PC-3 (cell line): ENCODE data around the gene RARRES2. TPM values are rescaled to one million over a fixed set of nuclear protein-coding genes. Genes with fewer than 3 reads are reported as not detected.

Experiments
- ATAC-seq: fragments of 200-7000 bp; cut with Tn5 transposase; 2 replicates; pipeline ENCODE4 v1.9.1; 2020; ENCODE audit warnings: mild to moderate bottlenecking, moderate library complexity
- BruUV-seq: library from RNA; stranded (reverse); fragments of 400-500 nt; replicated peaks from 2 replicates; lab custom pipeline; 2021; lab: Mats Ljungman, UMichigan
- CTCF ChIA-PET: fragments of 300-600 bp; sonication (Branson Sonifier 250); formaldehyde crosslinking; loops from one replicate; lab custom pipeline; 2022; ENCODE audit warnings: antibody characterized with exemption; lab: Charles Lee
- POLR2A ChIA-PET: fragments of 300-600 bp; sonication (Branson Sonifier 250); formaldehyde crosslinking; loops from one replicate; lab custom pipeline; 2022; ENCODE audit warnings: antibody characterized with exemption; ENCODE audit not compliant: unreplicated experiment; lab: Charles Lee
- DNase-seq: peaks from one replicate; pipeline ENCODE4 v3.0.0-alpha.2; 2015
- H2AFZ ChIP-seq: fragments of 300-600 bp; sonication (generic); 2 replicates; pipeline ENCODE4 v1.6.0; 2016; ENCODE audit warnings: antibody characterized with exemption, low read length
- H3F3A ChIP-seq: fragments of 300-600 bp; sonication (generic); one replicate; pipeline ENCODE4 v1.6.0; 2017; ENCODE audit warnings: antibody characterized with exemption, low read length, control low read depth, mild to moderate bottlenecking; ENCODE audit not compliant: unreplicated experiment
- H3K27ac ChIP-seq: fragments of 300-600 bp; sonication (generic); 2 replicates; pipeline ENCODE4 v1.5.1; 2016; ENCODE audit warnings: mild to moderate bottlenecking, low read length
- H3K27me3 ChIP-seq: fragments of 300-600 bp; sonication (generic); 2 replicates; pipeline ENCODE4 v1.6.1; 2016; ENCODE audit warnings: low read length, mixed read lengths
- H3K36me3 ChIP-seq: fragments of 300-600 bp; sonication (generic); 2 replicates; pipeline ENCODE4 v1.6.1; 2016; ENCODE audit warnings: low read depth, mixed run types, low read length, mixed read lengths
- H3K4me1 ChIP-seq: fragments of 300-600 bp; sonication (generic); 2 replicates; pipeline ENCODE4 v1.5.1; 2016; ENCODE audit warnings: low read length; ENCODE audit not compliant: insufficient read depth
- H3K4me2 ChIP-seq: fragments of 300-600 bp; sonication (generic); 2 replicates; pipeline ENCODE4 v1.6.0; 2016; ENCODE audit warnings: low read length
- H3K4me3 ChIP-seq: fragments of 300-600 bp; sonication (generic); 2 replicates; pipeline ENCODE4 v1.5.1; 2016; ENCODE audit warnings: mild to moderate bottlenecking, low read length, mixed read lengths
- H3K79me2 ChIP-seq: fragments of 300-600 bp; sonication (generic); 2 replicates; pipeline ENCODE4 v1.6.1; 2017; ENCODE audit warnings: low read length, mixed read lengths
- H3K9ac ChIP-seq: fragments of 300-600 bp; sonication (generic); 2 replicates; pipeline ENCODE4 v1.6.0; 2016; ENCODE audit warnings: mild to moderate bottlenecking, low read length
- H3K9me2 ChIP-seq: fragments of 300-600 bp; sonication (generic); replicated peaks from 2 replicates; pipeline ENCODE4 v1.6.1; 2016; ENCODE audit warnings: mixed run types, low read length, mixed read lengths
- H3K9me3 ChIP-seq: fragments of 300-600 bp; sonication (generic); 2 replicates; pipeline ENCODE4 v1.6.1; 2016; ENCODE audit warnings: low read length, mixed read lengths
- H4K20me1 ChIP-seq: fragments of 300-600 bp; sonication (generic); 2 replicates; pipeline ENCODE4 v1.6.1; 2016; ENCODE audit warnings: low read length, mixed read lengths
- CTCF ChIP-seq: fragments of 300-600 bp; sonication (generic); conservative IDR thresholded peaks from 2 replicates; pipeline ENCODE4 v1.5.1; 2017; ENCODE audit warnings: antibody characterized with exemption, low read depth, mild to moderate bottlenecking, low read length
- EZH2 ChIP-seq: fragments of 300-600 bp; sonication (generic); IDR thresholded peaks from one replicate; pipeline ENCODE4 v1.6.1; 2017; ENCODE audit warnings: antibody characterized with exemption, mild to moderate bottlenecking, low read length; ENCODE audit not compliant: unreplicated experiment
- EZH2phosphoT487 ChIP-seq: fragments of 300-600 bp; sonication (generic); IDR thresholded peaks from 2 replicates; pipeline ENCODE4 v1.6.1; 2018; ENCODE audit warnings: mild to moderate bottlenecking, antibody characterized with exemption, low read length, borderline replicate concordance
- intact Hi-C: fragments of 100-400 bp; cut with micrococcal nuclease; formaldehyde crosslinking; loops from 2 replicates; pipeline ENCODE4 v1.9.0; 2023
- total RNA-seq: library from RNA; depleted of rRNA; stranded (reverse); fragments of >200 nt; gene quantifications from 2 replicates; pipeline ENCODE4 v1.2.3, GENCODE V29; 2014

RARRES2 gene
- total RNA-seq, 1 experiment from 2014 or later = 1.6 TPM

- ChIA-PET CTCF (no interaction called here), POLR2A (no interaction called here)
- no peaks in the 10 kb centered on the region for H4K20me1 ChIP-seq
Measured at GRCh38 chr7:150363370-150363769, 21.9 kb upstream of the RARRES2 start.

DNA sequence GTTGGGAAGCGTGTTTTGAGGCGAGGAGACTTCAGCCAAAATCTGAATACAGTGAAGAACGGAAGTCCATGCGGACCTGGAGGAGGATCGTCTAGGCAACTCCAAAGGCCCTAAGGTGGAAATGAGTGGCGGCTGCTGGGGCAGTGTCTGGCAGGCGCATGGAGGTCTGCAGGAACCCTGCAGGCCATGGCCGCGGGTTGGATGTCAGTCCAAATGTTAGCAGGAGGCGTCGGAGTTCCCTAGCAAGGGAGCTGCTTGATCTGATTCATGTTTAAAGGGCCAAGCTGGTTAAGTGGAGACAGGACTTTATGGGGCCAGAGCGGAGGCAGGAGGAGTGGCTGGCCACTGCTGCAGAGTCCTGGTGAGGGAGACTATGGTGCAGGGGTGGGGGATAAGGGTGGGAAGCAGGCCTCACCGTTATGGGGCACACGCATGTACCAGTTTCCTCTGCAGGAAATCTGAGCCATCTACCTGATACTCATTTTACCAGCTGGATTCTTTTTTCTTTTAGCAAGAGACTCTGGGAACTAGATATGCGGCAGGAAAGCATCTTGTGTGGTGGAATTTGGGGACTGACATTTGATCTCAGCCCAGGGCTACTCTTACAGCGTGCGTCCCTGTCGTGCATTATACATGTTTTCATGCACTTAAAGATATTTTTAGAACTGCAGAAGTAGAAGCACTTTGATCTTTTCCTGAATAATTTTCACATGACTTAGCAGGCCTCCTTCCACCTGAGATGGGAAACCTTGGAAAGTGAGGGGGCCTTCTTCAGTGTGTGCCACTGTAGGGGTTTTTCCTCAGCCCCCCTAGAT, 20.6 kb upstream of the RARRES2 start:
- no peak for DNase-seq
- Histone ChIP-seq H3F3A (no peaks in the 10 kb centered on the region), H3K27me3 (no peaks in the 10 kb centered on the region), H3K27ac (no peak overlapping the region), H2AFZ (no peak overlapping the region), H3K36me3 (no peaks in the 10 kb centered on the region), H3K9me3 (no peaks in the 10 kb centered on the region), H3K4me3 (no peak overlapping the region), H3K4me2 (no peak overlapping the region), H3K4me1 (0 out of 2 replicates have a peak, but pooled peaks cover 8% of the 10 kb centered on the region), H3K9me2 (no peaks in the 10 kb centered on the region), H3K9ac (no peak overlapping the region), H3K79me2 (no peaks in the 10 kb centered on the region), H4K20me1 (no peaks in the 10 kb centered on the region)
- no peak for TF ChIP-seq CTCF
- TF ChIP-seq EZH2 = no peak
- TF ChIP-seq EZH2phosphoT487 = no peak
- no TSS peak for BruUV-seq
- CTCF ChIA-PET = no interaction called here
- intact Hi-C loops = no loop called here
- POLR2A ChIA-PET = no interaction called here
- ATAC-seq = no peak

More at GRCh38 chr7:150363370-150363769, 21.9 kb upstream of the RARRES2 start:
- peak; percentile 38 for DNase-seq
- no peak overlapping the region for H2AFZ ChIP-seq
- ATAC-seq = no peak
- intact Hi-C loops = no loop called here
- H3K4me3 ChIP-seq = no peak overlapping the region
- BruUV-seq = no TSS peak
- H3K79me2 ChIP-seq = no peaks in the 10 kb centered on the region
- peaks cover 17% of the 10 kb centered on the region for H3K4me1 ChIP-seq
- no peaks in the 10 kb centered on the region for H3K9me3 ChIP-seq
- no peaks in the 10 kb centered on the region for H3K9me2 ChIP-seq
- no peak overlapping the region for H3K4me2 ChIP-seq
- no peak overlapping the region for H3K9ac ChIP-seq
- H3F3A ChIP-seq = no peaks in the 10 kb centered on the region
- H3K36me3 ChIP-seq = no peaks in the 10 kb centered on the region
- TF ChIP-seq EZH2 (no peak), CTCF (no peak), EZH2phosphoT487 (no peak)
- no peaks in the 10 kb centered on the region for H3K27me3 ChIP-seq
- H3K27ac ChIP-seq = no peak overlapping the region

DNA sequence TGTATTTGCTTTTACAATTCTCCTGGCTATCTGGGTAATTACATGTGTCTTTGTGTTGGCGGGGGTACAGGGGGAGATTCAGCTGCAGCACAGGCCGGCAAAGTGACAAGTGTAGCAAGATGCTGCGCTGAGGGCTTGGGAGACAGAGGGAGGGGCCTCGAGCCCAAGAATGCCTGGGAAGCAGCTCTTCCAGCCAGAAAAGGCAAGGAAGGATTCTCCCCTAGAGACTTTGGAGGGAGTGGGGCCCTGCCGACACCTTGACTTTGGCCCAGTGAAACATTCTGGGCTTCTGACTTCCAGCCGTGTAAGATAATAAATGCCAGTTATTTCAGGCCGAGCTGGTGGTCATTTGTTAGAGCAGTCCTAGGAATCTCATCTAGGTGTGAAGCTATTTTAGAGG, 20.0 kb upstream of the RARRES2 start:
- H3K4me3 ChIP-seq = no peak overlapping the region
- no peaks in the 10 kb centered on the region for H3F3A ChIP-seq
- no peak overlapping the region for H3K9ac ChIP-seq
- no TSS peak for BruUV-seq
- TF ChIP-seq CTCF = no peak
- TF ChIP-seq EZH2phosphoT487 = no peak
- TF ChIP-seq EZH2 = no peak
- ChIA-PET CTCF (no interaction called here), POLR2A (no interaction called here)
- DNase-seq (no peak), ATAC-seq (no peak)
- H3K36me3 ChIP-seq = no peaks in the 10 kb centered on the region
- no peak overlapping the region for H3K27ac ChIP-seq
- 0 out of 2 replicates have a peak, but pooled peaks cover 8% of the 10 kb centered on the region for H3K4me1 ChIP-seq
- H3K9me2 ChIP-seq = no peaks in the 10 kb centered on the region
- H3K27me3 ChIP-seq = no peaks in the 10 kb centered on the region
- no peaks in the 10 kb centered on the region for H4K20me1 ChIP-seq
- intact Hi-C loops = no loop called here
- H3K79me2 ChIP-seq = no peaks in the 10 kb centered on the region
- no peaks in the 10 kb centered on the region for H3K9me3 ChIP-seq
- H3K4me2 ChIP-seq = no peak overlapping the region
- H2AFZ ChIP-seq = no peak overlapping the region
